Cardiac septum (tissue), 1 donor: ENCODE results near the gene LTK. TPM values are rescaled to one million over a fixed set of nuclear protein-coding genes. Genes with fewer than 3 reads are reported as not detected.

ENCODE experiments used
- total RNA-seq: library from RNA; stranded (reverse); fragmentation: NEBNext Ultra II Directional; extraction: Animal tissue kit (Norgen Biotek cat#: 25700); gene quantifications from one replicate; pipeline ENCODE4 v1.2.1, GENCODE V29; 2021
- donor health status: DM: no; HTN: no; CAD: no.

Gene LTK
- total RNA-seq, 1 donor from 2014 or later, result 0.65 TPM

Other genes with a start within 250 kb of the LTK start
- gene OIP5, start 181.2 kb downstream of the LTK start, total RNA-seq, result not detected
- gene NUSAP1, start 180.9 kb downstream of the LTK start, total RNA-seq, result 1.1 TPM
- 29.7 TPM for gene NDUFAF1, start 111.3 kb downstream of the LTK start, total RNA-seq
- 26.8 TPM for gene RTF1, start 96.7 kb downstream of the LTK start, total RNA-seq
- 1.0 TPM for gene ITPKA, start 20.0 kb downstream of the LTK start, total RNA-seq
- gene RPAP1, start 30.4 kb upstream of the LTK start, total RNA-seq, result 18.5 TPM
- 3.6 TPM for gene TYRO3, start 45.4 kb upstream of the LTK start, total RNA-seq
- gene MGA, start 146.6 kb upstream of the LTK start, total RNA-seq, result 37.3 TPM